H1 (cell line): ENCODE measurements around the gene SEC24C. TPM values are rescaled to one million over a fixed set of nuclear protein-coding genes. Genes with fewer than 3 reads are reported as not detected.

Experiments used
- ASH2L ChIP-seq: fragments of 200-600, 300-600 bp; sonication (generic); IDR thresholded peaks from one replicate; pipeline ENCODE4 v1.7.1; 2017; ENCODE audit warnings: low read length
- BACH1 ChIP-seq: IDR thresholded peaks from 2 replicates; pipeline ENCODE4 v1.6.1; 2012; ENCODE audit warnings: low read length, improper control_type of control experiment
- BCL11A ChIP-seq, 2 experiments: IDR thresholded peaks; one replicate each; pipeline ENCODE4 v1.6.1; 2011; ENCODE audit warnings: low read depth in 2 of 2, low read length in 2 of 2, mild to moderate bottlenecking in 2 of 2
- CBX5 ChIP-seq: fragments of 300-800, 300-1000 bp; sonication (generic); IDR thresholded peaks from 2 replicates; pipeline ENCODE4 v1.7.1; 2016; ENCODE audit warnings: antibody characterized with exemption, low read length, low read depth
- CBX8 ChIP-seq: fragments of 300-800, 300-1000 bp; sonication (generic); IDR thresholded peaks from 2 replicates; pipeline ENCODE4 v1.7.1; 2016; ENCODE audit warnings: low read depth, low read length, borderline replicate concordance
- CEBPB ChIP-seq: IDR thresholded peaks from 2 replicates; pipeline ENCODE4 v1.6.1; 2012; ENCODE audit warnings: low read depth, low read length
- CHD2 ChIP-seq: IDR thresholded peaks from 2 replicates; pipeline ENCODE4 v1.6.1; 2012; ENCODE audit warnings: low read length, improper control_type of control experiment
- CTBP2 ChIP-seq: IDR thresholded peaks from 2 replicates; pipeline ENCODE4 v1.7.0; 2011; ENCODE audit warnings: borderline replicate concordance, mild to moderate bottlenecking, moderate library complexity, mixed read lengths, low read length; ENCODE audit not compliant: insufficient read depth, insufficient read length
- HDAC2 ChIP-seq, 2 experiments: fragments of 300-600 bp in 1 of 2; sonication (generic) in 1 of 2; IDR thresholded peaks; 2 replicates each; pipeline ENCODE4 v1.6.1; 2011 to 2012; ENCODE audit warnings: low read depth in 2 of 2, low read length in 2 of 2, mild to moderate bottlenecking in 2 of 2, moderate library complexity in 2 of 2, borderline replicate concordance in 1 of 2, inconsistent platforms in 1 of 2
- HDAC6 ChIP-seq: IDR thresholded peaks from one replicate; pipeline ENCODE4 v1.7.1; 2012; ENCODE audit warnings: low read depth, mild to moderate bottlenecking, inconsistent platforms, low read length, moderate library complexity
- KDM1A ChIP-seq: fragments of 200-600, 300-600 bp; sonication (generic); IDR thresholded peaks from 2 replicates; pipeline ENCODE4 v1.7.1; 2016; ENCODE audit warnings: mild to moderate bottlenecking, low read length, borderline replicate concordance
- KDM4A ChIP-seq: IDR thresholded peaks from one replicate; pipeline ENCODE4 v1.7.1; 2012; ENCODE audit warnings: low read depth, mild to moderate bottlenecking, moderate library complexity, low read length, inconsistent platforms; ENCODE audit not compliant: severe bottlenecking
- KDM5A ChIP-seq: fragments of 200-600 bp; IDR thresholded peaks from 2 replicates; pipeline ENCODE4 v1.7.1; 2012; ENCODE audit warnings: mild to moderate bottlenecking, low read length, inconsistent platforms, mixed read lengths
- MAX ChIP-seq: IDR thresholded peaks from 2 replicates; pipeline ENCODE4 v1.6.1; 2012; ENCODE audit warnings: inconsistent platforms
- NRF1 ChIP-seq: IDR thresholded peaks from 2 replicates; pipeline ENCODE4 v1.6.1; 2011; ENCODE audit warnings: mild to moderate bottlenecking, low read depth, low read length, improper control_type of control experiment
- PHF8 ChIP-seq: fragments of 200-600 bp; sonication (generic); conservative IDR thresholded peaks from 2 replicates; pipeline ENCODE4 v1.7.1; 2012; ENCODE audit warnings: low read depth, mild to moderate bottlenecking, inconsistent platforms, low read length, moderate library complexity
- POLR2A ChIP-seq, 2 experiments: IDR thresholded peaks; 1 replicate in 1 of 2; 2 replicates in 1 of 2; pipeline ENCODE4 v1.6.1; 2011; ENCODE audit warnings: low read depth in 2 of 2, low read length in 2 of 2, mild to moderate bottlenecking in 2 of 2; ENCODE audit errors: control extremely low read depth in 1 of 2
- POLR2AphosphoS5 ChIP-seq: IDR thresholded peaks from 2 replicates; pipeline ENCODE4 v1.6.1; 2011; ENCODE audit warnings: low read depth, low read length
- RBBP5 ChIP-seq: IDR thresholded peaks from 2 replicates; pipeline ENCODE4 v1.7.1; 2012; ENCODE audit warnings: low read depth, mild to moderate bottlenecking, inconsistent platforms, low read length, moderate library complexity, borderline replicate concordance
- SIN3A ChIP-seq, 2 experiments: IDR thresholded peaks in 1 of 2; conservative IDR thresholded peaks in 1 of 2; 2 replicates each; pipeline ENCODE4 v1.6.1; 2011 to 2012; ENCODE audit warnings: low read length in 2 of 2, improper control_type of control experiment in 1 of 2, low read depth in 1 of 2, mild to moderate bottlenecking in 1 of 2
- SIRT6 ChIP-seq: IDR thresholded peaks from one replicate; pipeline ENCODE4 v1.7.1; 2012; ENCODE audit warnings: low read length, inconsistent platforms
- SRF ChIP-seq: IDR thresholded peaks from 2 replicates; pipeline ENCODE4 v1.6.1; 2011; ENCODE audit warnings: mild to moderate bottlenecking, low read depth, low read length, moderate library complexity
- SUZ12 ChIP-seq: fragments of 200-600 bp; sonication (generic); IDR thresholded peaks from 2 replicates; pipeline ENCODE4 v1.6.1; 2012; ENCODE audit warnings: mild to moderate bottlenecking, inconsistent platforms, low read length, moderate library complexity, mixed read lengths
- TAF1 ChIP-seq: IDR thresholded peaks from 2 replicates; pipeline ENCODE4 v1.6.1; 2011; ENCODE audit warnings: mild to moderate bottlenecking, low read depth, low read length
- TEAD4 ChIP-seq: IDR thresholded peaks from 2 replicates; pipeline ENCODE4 v1.6.1; 2012; ENCODE audit warnings: low read depth, low read length, inconsistent platforms, mixed read lengths
- polyA plus RNA-seq, 7 experiments: library from polyadenylated mRNA; depleted of rRNA in 3 of 7; stranded (reverse) in 5 of 7; unstranded in 2 of 7; fragments of >200 nt in 5 of 7; fragments of 200-250 nt in 2 of 7; gene quantifications; 1 replicate in 5 of 7; 2 replicates in 1 of 7; 4 replicates in 1 of 7; pipeline versions ENCODE4 v1.2.1 to v1.2.3, GENCODE V29; 2011 to 2013; ENCODE audit warnings: missing spikeins in 2 of 7, mixed read lengths in 2 of 7
- total RNA-seq: library from RNA; stranded (reverse); fragmentation: NEBNext Ultra II Directional; extraction: Animal tissue kit (Norgen Biotek cat#: 25700); gene quantifications from 2 replicates; pipeline ENCODE4 v1.2.1, GENCODE V29; 2021

The SEC24C gene
- total and polyA plus RNA-seq, 2 of the 8 experiments (the other 6 are each of a cell fraction or from before 2014, with no cell fraction given), result 63.2 to 67.4 TPM

GRCh38 chr10:73781879-73782748 lies 37.9 kb downstream of the SEC24C start, which contains the start of gene CHCHD1 (continued):
- TF ChIP-seq CEBPB (no peak), KDM5A (peak; percentile 82), CBX8 (no peak), NRF1 (no peak), SIN3A (conservative IDR thresholded peaks at IDR 0.05 in 1 of 2, IDR thresholded peaks at IDR 0.05 in 1 of 2; ENCODE audit: low read depth in 1 of 2, low read length in 2 of 2) (peak in 1 of 2 experiments; percentile 69; a peak in 2 of 4 replicates), HDAC2 (IDR thresholded peaks at IDR 0.05; ENCODE audit: borderline replicate concordance in 1 of 2, low read depth in 2 of 2, low read length in 2 of 2) (peak in 1 of 2 experiments; percentile 39; a peak in 1 of 4 replicates), HDAC6 (no peak), POLR2AphosphoS5 (peak; percentile 84), KDM1A (no peak), ASH2L (peak; percentile 78), CTBP2 (no peak), SUZ12 (no peak), SIRT6 (no peak), KDM4A (peak; percentile 76), BCL11A (IDR thresholded peaks at IDR 0.05; ENCODE audit: low read depth in 2 of 2, low read length in 2 of 2) (no peak), PHF8 (peak; percentile 91), RBBP5 (peak; percentile 78; the same call in 1 of the 2 replicates), CHD2 (no peak), BACH1 (no peak), TEAD4 (no peak), CBX5 (no peak), TAF1 (peak; percentile 92), SRF (no peak), POLR2A (IDR thresholded peaks at IDR 0.05; ENCODE audit: control extremely low read depth in 1 of 2, low read depth in 2 of 2, low read length in 2 of 2) (peak in 1 of 2 experiments; percentile 93; a peak in 2 of 3 replicates), MAX (peak; percentile 73)
